ENCODE results near the gene MGLL. TPM values are rescaled to one million over a fixed set of nuclear protein-coding genes. Genes with fewer than 3 reads are reported as not detected.
"Not testable (repeated sequence)": the region's sequence is repeated elsewhere in the genome, so short reads cannot be mapped to it uniquely, and the experiment has no call there.

Gene MGLL
- polyA plus RNA-seq, 5 donors, result 6.8 to 20.8 (median 14.7) TPM

DNA sequence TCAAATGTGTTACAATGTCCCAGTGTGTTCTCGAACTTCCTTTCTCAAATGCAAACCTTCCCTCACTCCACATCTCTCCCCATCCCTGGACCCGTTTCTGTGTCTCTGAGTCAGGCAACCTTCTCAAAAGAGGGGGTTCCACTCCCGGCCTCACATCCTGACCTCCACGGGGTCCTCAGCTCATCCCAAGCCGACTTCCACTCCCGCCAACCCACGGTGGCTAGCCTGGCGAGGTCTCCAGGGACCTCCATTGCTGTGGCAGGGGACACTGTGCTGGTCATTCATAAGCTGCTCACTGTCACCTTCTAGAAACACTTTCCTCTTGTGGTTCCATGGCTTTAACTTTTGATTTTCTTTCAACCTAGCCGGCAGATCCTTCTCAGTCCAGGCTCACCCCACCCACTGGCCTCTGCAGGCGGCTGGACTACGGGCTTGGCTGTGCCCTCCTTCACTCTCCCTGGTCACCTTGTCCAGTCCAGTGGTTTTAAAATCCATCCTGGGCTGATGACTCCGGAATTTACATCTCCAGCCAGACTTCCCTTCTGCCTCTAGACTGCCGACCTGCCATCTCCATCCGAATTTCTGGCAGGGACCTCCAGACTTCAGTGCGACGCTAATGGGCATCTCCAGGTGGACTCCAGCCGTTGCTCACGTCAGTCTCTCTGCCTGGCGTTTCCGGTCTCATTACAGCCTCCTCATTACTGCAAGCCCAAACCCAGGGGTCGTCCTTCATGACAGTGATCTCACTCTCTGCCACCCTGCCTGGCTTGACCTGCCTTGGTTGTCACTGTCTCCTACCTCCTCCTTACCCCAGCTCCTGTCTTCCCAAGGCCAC lies 129.6 kb downstream of the MGLL start:
- DNase-seq, result no peak

- no peak for DNase-seq
Observed at GRCh38 chr3:127691974-127692373, 130.3 kb downstream of the MGLL start.

DNA sequence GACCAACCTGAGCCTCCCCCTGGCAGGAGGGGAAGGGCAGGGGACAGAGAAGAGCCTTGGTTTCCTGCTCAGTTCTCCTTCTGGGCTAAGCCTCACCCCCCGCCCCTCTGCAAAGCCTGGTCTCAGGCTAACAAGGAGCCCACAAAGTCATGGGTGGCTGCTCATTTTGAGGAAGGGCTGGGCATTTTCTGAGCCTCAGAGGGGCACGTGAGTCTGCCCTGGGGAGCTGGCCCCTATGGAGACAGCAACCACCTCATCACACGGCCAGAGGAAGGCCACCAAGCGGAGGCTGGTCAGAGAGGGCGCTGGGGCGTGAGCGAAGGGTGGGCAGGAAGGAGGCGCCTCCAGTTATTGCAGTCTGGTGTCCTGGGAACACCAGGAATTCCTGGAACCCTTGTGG lies 130.8 kb downstream of the MGLL start:
- no peak for DNase-seq

DNA sequence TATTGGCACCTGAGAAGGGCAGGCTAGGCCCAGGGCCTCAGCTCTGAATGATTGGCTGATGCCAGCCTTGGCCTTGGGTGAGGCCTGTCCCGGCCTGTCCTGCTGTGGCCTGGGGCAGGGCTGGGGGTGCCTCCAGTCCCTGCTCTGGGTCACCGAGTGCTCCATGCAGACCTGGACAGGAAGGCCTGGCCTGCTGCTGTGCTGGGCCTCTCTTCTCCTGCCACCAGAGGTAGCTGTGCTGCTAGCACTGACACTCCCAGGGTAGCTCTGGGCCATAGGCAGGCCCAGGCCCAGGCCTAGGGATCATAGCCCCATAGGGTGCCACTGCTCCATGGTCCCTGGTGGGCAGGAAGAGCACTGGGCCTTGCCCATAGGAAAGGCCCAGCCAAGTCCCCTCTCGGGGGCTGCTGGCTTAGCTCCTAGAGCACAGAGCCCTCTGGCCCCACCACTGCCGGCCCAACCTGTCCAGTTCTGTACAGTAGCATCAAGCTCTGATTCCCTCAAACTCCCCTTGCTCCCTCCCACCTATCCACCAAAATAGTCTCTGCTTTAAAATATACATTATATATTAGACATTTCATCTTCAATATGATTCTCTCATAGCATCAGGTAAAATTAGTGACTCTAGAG lies 131.4 kb downstream of the MGLL start:
- no peak for DNase-seq

DNA sequence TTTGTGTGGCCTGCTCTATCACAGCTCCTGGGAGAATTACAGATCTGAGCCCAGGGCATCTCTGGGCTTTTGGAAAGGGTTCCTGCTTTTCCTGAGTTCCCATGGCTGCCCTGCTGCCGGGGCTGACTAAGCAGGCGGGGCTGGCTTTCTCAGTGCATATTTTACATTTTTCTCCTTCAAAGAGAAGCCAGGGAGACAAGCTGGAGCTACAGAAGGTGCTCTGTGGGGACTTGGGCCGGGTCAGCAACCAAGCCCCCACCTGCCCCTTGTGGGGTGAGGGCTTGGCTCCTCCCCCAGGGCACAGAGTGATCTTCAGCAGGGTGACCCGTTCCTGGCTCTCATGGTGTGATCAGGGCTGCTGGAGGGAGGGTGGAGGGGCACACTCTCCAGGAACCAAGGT lies 132.2 kb downstream of the MGLL start:
- no peak for DNase-seq

DNA sequence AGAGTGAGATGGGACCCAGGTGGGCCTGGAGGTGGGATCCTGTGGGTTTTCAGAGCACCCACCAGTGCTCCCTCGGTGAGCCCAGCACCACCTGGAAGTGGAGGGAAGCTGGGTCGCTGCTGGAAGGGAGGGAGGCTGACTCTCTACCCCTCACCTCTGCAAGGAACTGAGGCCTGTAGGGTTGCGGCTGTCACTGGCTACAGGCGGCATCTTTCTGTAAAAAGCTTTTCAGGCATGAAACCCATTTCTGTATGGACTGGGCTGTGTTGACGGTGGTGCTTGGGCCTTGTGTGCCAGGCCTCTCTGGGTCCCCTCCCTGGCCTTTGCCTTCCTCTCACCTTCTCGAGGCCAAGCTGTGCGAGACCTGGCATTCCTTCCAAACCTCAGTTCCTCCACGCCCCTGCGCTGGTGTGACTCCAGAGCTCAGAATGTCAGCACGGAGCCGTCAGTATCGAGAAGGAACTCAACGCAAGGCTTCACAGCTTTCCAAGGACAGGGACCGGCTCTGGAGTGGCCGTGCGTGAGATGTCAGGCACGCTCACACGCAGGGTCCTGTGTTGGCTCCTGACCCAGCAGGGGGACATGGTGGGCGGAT lies 133.0 kb downstream of the MGLL start:
- no peak for DNase-seq

GRCh38 chr3:127688416-127689265 lies 133.7 kb downstream of the MGLL start:
- no peak for DNase-seq

GRCh38 chr3:127688022-127688415 lies 134.3 kb downstream of the MGLL start:
- DNase-seq, result no peak

GRCh38 chr3:127687228-127687737 lies 135.0 kb downstream of the MGLL start:
- no peak for DNase-seq

DNA sequence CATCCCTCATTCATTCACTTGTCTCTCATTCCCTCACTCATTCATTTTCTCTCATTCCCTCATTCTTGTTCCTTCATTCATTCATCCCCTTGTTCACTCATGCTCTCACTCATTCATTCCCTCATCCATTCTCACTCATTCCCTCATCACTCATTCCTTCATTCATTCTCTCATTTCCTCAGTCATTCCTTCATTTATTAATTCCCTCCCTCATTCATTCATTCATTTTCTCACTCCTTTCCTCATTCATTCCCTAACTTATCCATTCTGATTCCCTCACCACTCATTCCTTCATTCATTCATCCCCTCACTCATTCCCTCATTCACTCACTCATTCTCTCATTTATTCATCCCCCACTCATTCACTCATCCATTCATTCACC lies 135.8 kb downstream of the MGLL start:
- DNase-seq, result no peak

GRCh38 chr3:127685708-127686511 lies 136.4 kb downstream of the MGLL start:
- no peak for DNase-seq

DNA sequence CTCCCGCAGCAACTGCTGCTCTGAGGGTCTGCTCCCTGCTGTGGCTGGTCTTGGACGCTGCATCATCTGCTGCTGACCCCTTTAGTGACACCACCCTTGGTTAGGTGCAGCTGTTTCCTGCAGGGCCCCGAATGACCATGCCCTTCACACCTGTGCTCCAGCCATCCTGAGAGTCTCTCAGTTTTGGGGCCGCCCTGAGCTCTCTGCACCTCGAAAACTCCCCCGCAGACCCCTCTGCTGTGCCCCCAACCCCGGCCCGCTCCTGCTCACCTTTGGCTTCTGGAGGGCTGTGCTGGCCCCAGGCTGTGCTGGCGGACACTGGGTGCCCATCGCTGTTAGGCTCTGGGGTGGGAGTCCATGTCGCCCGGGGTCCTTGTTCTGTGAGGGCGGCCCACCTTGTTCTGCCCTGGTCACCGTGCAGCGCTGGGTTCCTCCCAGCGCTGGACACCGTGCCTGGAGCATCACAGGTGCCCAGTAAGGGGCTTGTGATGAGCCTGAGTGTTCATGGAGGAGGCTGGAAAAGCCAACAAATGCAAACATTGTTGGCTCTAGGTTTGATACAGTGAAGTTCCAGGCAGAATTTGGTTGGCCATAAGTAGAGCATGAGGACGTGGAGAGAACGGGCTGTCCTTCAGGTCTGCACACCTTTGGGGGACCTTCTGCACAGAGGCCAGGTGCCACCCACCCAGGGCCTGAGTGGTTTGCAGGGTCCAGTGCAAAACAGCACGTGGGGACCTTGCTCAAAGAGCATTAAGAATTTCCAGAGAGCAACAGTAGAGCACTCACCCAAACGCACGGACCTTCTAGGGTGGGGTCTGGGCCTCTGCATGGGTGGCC lies 137.2 kb downstream of the MGLL start:
- DNase-seq, result no peak

DNA sequence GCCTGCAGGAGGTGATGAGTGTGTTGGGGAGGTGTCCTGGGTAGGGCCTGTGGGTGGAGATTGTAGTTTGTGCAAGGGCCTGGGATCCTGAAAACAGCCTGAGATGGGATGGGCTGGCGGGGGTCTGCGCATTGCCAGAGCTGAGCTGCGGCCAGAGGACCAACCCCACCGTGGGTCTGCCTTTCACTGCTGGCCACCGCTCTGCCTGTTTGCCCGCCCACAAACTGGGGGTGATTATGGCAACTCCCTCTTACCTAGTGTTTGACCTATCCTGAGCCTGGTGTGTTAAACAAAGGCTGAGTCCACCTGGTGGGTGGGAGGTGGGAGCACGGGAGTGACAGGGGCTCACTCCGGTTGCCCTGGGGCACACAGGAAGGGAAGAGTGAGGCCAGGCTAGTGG lies 139.8 kb downstream of the MGLL start:
- DNase-seq, result no peak

DNA sequence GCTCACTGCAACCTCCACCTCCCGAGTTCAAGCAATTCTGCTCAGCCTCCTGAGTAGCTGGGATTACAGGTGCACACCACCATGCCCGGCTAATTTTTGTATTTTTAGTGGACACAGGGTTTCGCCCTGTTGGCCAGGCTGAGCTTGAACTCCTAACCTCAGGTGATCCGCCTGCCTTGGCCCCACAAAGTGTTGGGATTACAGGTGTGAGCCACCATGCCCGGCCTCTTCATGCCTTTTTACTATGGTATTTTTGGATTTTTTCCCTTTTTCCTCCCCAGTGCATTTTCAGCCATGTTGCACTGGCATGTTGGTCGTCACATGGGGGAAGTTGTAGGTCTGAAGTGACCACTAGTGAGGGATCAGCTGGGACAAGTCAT lies 140.2 kb downstream of the MGLL start:
- DNase-seq, result not testable (repeated sequence)

DNA sequence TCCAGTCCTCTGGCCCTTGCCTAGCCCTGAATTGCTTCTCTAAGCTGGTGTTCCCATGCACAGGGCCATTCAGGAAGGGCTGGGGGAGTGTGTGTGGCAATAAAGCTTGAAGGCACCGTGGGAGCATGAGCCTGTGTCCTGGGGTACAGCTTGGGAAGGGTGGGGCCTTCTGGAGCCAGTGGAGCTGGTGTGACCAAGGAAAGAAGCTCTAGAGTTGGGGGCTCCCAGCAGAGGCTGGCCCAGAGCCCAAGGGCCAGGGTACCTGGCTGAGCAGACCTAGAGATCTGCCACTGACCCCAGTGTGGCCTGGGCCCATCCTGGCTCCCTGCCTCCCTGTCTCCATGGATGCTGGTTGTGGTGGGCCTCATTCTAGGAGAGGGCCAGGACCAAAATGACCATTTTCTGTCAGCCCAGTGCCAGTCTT lies 141.5 kb downstream of the MGLL start:
- no peak for DNase-seq

GRCh38 chr3:127680146-127680661 lies 142.1 kb downstream of the MGLL start:
- DNase-seq, result no peak

GRCh38 chr3:127679534-127680145 lies 142.7 kb downstream of the MGLL start:
- DNase-seq, result no peak

GRCh38 chr3:127678611-127679533 lies 143.4 kb downstream of the MGLL start:
- no peak for DNase-seq

GRCh38 chr3:127678315-127678599 lies 144.1 kb downstream of the MGLL start:
- DNase-seq, result no peak
